Measurements from ENCODE around the gene TMEM203.

Gene TMEM203

GRCh38 chr9:137229903-137230704 is 24.7 kb upstream of the TMEM203 start:
- TF ChIP-seq POLR2A (IDR thresholded peaks at IDR 0.05; ENCODE audit: low read depth, low read length): no peak
- no peak for FAIRE-seq
- peak; percentile 69 for DNase-seq (ENCODE audit: insufficient read length, low spot score)

GRCh38 chr9:137228968-137229896 is 23.8 kb upstream of the TMEM203 start:
- FAIRE-seq: no peak
- no peak for DNase-seq (ENCODE audit: insufficient read length, low spot score)
- 0 out of 2 replicates have a peak, but pooled peaks have one; percentile 15 for TF ChIP-seq POLR2A (IDR thresholded peaks at IDR 0.05; ENCODE audit: low read depth, low read length)

DNA sequence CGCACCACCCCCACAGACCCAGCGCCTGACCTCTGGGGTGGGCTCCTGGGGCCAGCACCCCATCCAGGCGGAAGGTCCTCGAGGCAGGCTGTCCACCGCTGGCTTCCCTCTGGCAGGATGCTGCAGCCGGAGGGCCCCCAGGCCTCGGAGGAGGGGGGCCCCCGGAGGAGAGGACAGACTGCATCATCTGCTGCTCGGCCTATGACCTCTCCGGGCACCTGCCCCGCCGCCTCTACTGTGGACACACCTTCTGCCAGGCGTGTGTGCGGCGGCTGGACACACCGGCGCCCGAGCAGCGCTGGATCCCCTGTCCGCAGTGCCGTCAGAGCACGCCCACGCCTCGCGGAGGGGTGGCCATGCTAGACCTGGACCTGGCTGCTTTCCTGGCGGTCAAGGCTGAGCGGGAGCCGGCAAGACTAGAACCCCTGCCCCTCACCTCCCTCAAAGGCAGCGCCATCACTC is 23.1 kb upstream of the TMEM203 start:
- no peak for FAIRE-seq
- DNase-seq (ENCODE audit: insufficient read length, low spot score): no peak
- no peak for TF ChIP-seq POLR2A (IDR thresholded peaks at IDR 0.05; ENCODE audit: low read depth, low read length)

- FAIRE-seq (no peak), DNase-seq (ENCODE audit: insufficient read length, low spot score) (no peak)
- no peak for TF ChIP-seq POLR2A (IDR thresholded peaks at IDR 0.05; ENCODE audit: low read depth, low read length)
Measured at GRCh38 chr9:137227853-137228505, 22.5 kb upstream of the TMEM203 start.

- FAIRE-seq (peak; percentile 80), DNase-seq (ENCODE audit: insufficient read length, low spot score) (peak; percentile 98)
- no peak for TF ChIP-seq POLR2A (IDR thresholded peaks at IDR 0.05; ENCODE audit: low read depth, low read length)
Measured at GRCh38 chr9:137227054-137227852, 21.8 kb upstream of the TMEM203 start, which contains the start of gene RNF224. RNF224 (plus strand) TSS chr9:137227502; CDS start chr9:137228336, 834 bp downstream.

- peak; percentile 99 for DNase-seq (ENCODE audit: insufficient read length, low spot score)
- no peak for TF ChIP-seq POLR2A (IDR thresholded peaks at IDR 0.05; ENCODE audit: low read depth, low read length)
- peak; percentile 91 for FAIRE-seq
Measured at GRCh38 chr9:137226338-137227053, 21.0 kb upstream of the TMEM203 start.

DNA sequence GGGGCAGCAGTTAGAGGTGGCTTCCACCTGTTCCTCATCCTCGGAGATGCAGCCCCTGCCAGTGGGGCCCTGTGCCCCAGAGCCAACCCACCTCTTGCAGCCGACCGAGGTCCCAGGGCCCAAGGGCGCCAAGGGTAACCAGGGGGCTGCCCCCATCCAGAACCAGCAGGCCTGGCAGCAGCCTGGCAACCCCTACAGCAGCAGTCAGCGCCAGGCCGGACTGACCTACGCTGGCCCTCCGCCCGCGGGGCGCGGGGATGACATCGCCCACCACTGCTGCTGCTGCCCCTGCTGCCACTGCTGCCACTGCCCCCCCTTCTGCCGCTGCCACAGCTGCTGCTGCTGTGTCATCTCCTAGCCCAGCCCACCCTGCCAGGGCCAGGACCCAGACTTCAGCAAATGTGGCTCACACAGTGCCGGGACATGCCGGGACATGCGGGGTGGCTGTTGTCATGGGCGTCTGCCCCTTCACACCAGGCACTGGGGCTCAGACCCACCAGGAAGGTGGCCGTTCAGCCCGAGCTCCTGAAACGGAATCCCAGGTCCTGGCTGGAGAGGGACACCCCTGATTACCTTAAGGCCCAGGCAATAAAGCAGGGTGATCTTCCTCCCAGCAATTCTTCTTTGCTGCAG is 20.4 kb upstream of the TMEM203 start:
- DNase-seq (ENCODE audit: insufficient read length, low spot score) (no peak), FAIRE-seq (no peak)
- TF ChIP-seq POLR2A (IDR thresholded peaks at IDR 0.05; ENCODE audit: low read depth, low read length): no peak

GRCh38 chr9:137224830-137225694 is 19.6 kb upstream of the TMEM203 start, which contains the start of gene CYSRT1:
CYSRT1 (plus strand) TSS chr9:137225174; CDS start chr9:137225622, 448 bp downstream.
- DNase-seq (ENCODE audit: insufficient read length, low spot score) (no peak), FAIRE-seq (no peak)
- TF ChIP-seq POLR2A (IDR thresholded peaks at IDR 0.05; ENCODE audit: low read depth, low read length): no peak

GRCh38 chr9:137223078-137223970 is 17.9 kb upstream of the TMEM203 start:
- peak; percentile 53; the same call in 1 of the 2 replicates for TF ChIP-seq POLR2A (IDR thresholded peaks at IDR 0.05; ENCODE audit: low read depth, low read length)
- DNase-seq (ENCODE audit: insufficient read length, low spot score): peak; percentile 100
- FAIRE-seq: peak; percentile 70
